H1 (cell line): ENCODE results near the gene NCL. TPM values are rescaled to one million over a fixed set of nuclear protein-coding genes. Genes with fewer than 3 reads are reported as not detected.

Experiments used
- CTCF ChIA-PET: fragments of 300-600 bp; sonication (Branson Sonifier 250); formaldehyde crosslinking; loops from one replicate; lab custom pipeline; 2021; ENCODE audit not compliant: partially characterized antibody; lab: Charles Lee
- POLR2A ChIA-PET: fragments of 300-600 bp; sonication (Branson Sonifier 250); formaldehyde crosslinking; loops from one replicate; lab custom pipeline; 2021; ENCODE audit warnings: inconsistent platforms; ENCODE audit not compliant: partially characterized antibody; lab: Charles Lee
- DNase-seq, 2 experiments: peaks; one replicate each; pipeline versions ENCODE4 v3.0.0 to v3.0.0-alpha.2; 2010 to 2022; ENCODE audit warnings: low spot score in 2 of 2, low read depth in 1 of 2, mixed read lengths in 1 of 2
- FAIRE-seq: peaks from 2 replicates; lab custom pipeline; 2011; peaks lifted over from hg19 to GRCh38; lab: Jason Lieb, UNC
- H2AFZ ChIP-seq: 2 replicates; pipeline ENCODE4 v1.8.1; 2012; ENCODE audit warnings: low read length, inconsistent platforms
- H2AK5ac ChIP-seq: 2 replicates; pipeline ENCODE4 v1.6.1; 2013; ENCODE audit warnings: low read depth, low read length
- H2BK120ac ChIP-seq: replicated peaks from 2 replicates; pipeline ENCODE3; 2013; ENCODE audit warnings: low read depth, low read length, inconsistent platforms
- H2BK12ac ChIP-seq: 2 replicates; pipeline ENCODE4 v1.6.1; 2013; ENCODE audit warnings: low read depth, low read length
- H2BK15ac ChIP-seq: 2 replicates; pipeline ENCODE4 v1.6.1; 2013; ENCODE audit warnings: low read length
- H2BK20ac ChIP-seq: 2 replicates; pipeline ENCODE4 v1.6.1; 2013; ENCODE audit warnings: low read length
- H2BK5ac ChIP-seq: 2 replicates; pipeline ENCODE4 v1.6.1; 2013; ENCODE audit warnings: low read depth, low read length
- H3K14ac ChIP-seq: 2 replicates; pipeline ENCODE4 v1.6.1; 2013; ENCODE audit warnings: inconsistent platforms; ENCODE audit not compliant: insufficient read length
- H3K18ac ChIP-seq: 2 replicates; pipeline ENCODE4 v1.6.1; 2013; ENCODE audit warnings: low read length; ENCODE audit errors: extremely low read depth
- H3K23ac ChIP-seq: 2 replicates; pipeline ENCODE4 v1.6.1; 2013; ENCODE audit warnings: inconsistent platforms; ENCODE audit not compliant: insufficient read length
- H3K23me2 ChIP-seq: 2 replicates; pipeline ENCODE4 v1.6.1; 2013; ENCODE audit warnings: low read depth, low read length
- H3K27ac ChIP-seq: 2 replicates; pipeline ENCODE4 v1.6.1; 2011; ENCODE audit warnings: low read depth, low read length, inconsistent platforms
- H3K27me3 ChIP-seq, 4 experiments: replicated peaks in 1 of 4; 1 replicate in 1 of 4; 2 replicates in 3 of 4; pipeline versions ENCODE4 v1.6.1 to v1.8.1; 2011 to 2013; ENCODE audit warnings: low read length in 3 of 4, mild to moderate bottlenecking in 3 of 4, inconsistent platforms in 2 of 4, mixed read lengths in 2 of 4, moderate library complexity in 1 of 4; ENCODE audit not compliant: control insufficient read depth in 3 of 4, insufficient read depth in 3 of 4; ENCODE audit errors: extremely low read depth in 1 of 4
- H3K36me3 ChIP-seq, 4 experiments: 2 replicates each; pipeline versions ENCODE4 v1.6.1 to v1.8.1; 2011 to 2013; ENCODE audit warnings: mild to moderate bottlenecking in 4 of 4, low read length in 3 of 4, moderate library complexity in 2 of 4, control low read depth in 1 of 4, inconsistent platforms in 1 of 4; ENCODE audit not compliant: insufficient read depth in 4 of 4, control insufficient read depth in 2 of 4
- H3K4ac ChIP-seq: replicated peaks from 2 replicates; pipeline ENCODE3; 2013; ENCODE audit warnings: low read length, low read depth, mixed read lengths, inconsistent platforms; ENCODE audit not compliant: insufficient read length
- H3K4me1 ChIP-seq, 4 experiments: replicated peaks in 1 of 4; 1 replicate in 1 of 4; 2 replicates in 3 of 4; pipeline versions ENCODE4 v1.6.1 to v1.8.1; 2011 to 2013; ENCODE audit warnings: low read length in 3 of 4, inconsistent platforms in 2 of 4, mixed read lengths in 1 of 4; ENCODE audit not compliant: insufficient read depth in 4 of 4, control insufficient read depth in 3 of 4
- H3K4me2 ChIP-seq, 2 experiments: 2 replicates each; pipeline versions ENCODE4 v1.6.1 to v1.8.1; 2011 to 2013; ENCODE audit warnings: low read depth in 2 of 2, low read length in 2 of 2, control low read depth in 1 of 2, inconsistent platforms in 1 of 2, mild to moderate bottlenecking in 1 of 2; ENCODE audit not compliant: insufficient read depth in 1 of 2
- H3K4me3 ChIP-seq, 4 experiments: fragments of 200-600, 300-600 bp in 1 of 4; sonication (generic), shearing (Covaris generic), sonication (Bioruptor Twin) in 1 of 4; 2 replicates each; pipeline versions ENCODE4 v1.5.1 to v1.8.1; 2011 to 2016; ENCODE audit warnings: low read length in 4 of 4, low read depth in 3 of 4, control low read depth in 2 of 4, inconsistent platforms in 2 of 4, mild to moderate bottlenecking in 2 of 4, mixed read lengths in 1 of 4, moderate library complexity in 1 of 4; ENCODE audit not compliant: insufficient read depth in 2 of 4; ENCODE audit errors: extremely low read depth in 1 of 4
- H3K56ac ChIP-seq: replicated peaks from 2 replicates; pipeline ENCODE3; 2013; ENCODE audit warnings: low read depth, mild to moderate bottlenecking, mixed read lengths, low read length, inconsistent platforms; ENCODE audit not compliant: insufficient read length
- H3K79me1 ChIP-seq: 2 replicates; pipeline ENCODE4 v1.6.1; 2013; ENCODE audit warnings: low read depth, low read length, control low read depth
- H3K79me2 ChIP-seq, 2 experiments: 2 replicates each; pipeline versions ENCODE4 v1.6.1 to v1.8.1; 2012 to 2013; ENCODE audit warnings: low read length in 2 of 2, mild to moderate bottlenecking in 2 of 2, inconsistent platforms in 1 of 2; ENCODE audit not compliant: insufficient read depth in 2 of 2, control insufficient read depth in 1 of 2
- H3K9ac ChIP-seq, 4 experiments: replicated peaks in 1 of 4; 1 replicate in 1 of 4; 2 replicates in 3 of 4; pipeline versions ENCODE4 v1.6.1 to v1.8.1; 2011 to 2013; ENCODE audit warnings: low read depth in 3 of 4, low read length in 3 of 4, control low read depth in 2 of 4, mild to moderate bottlenecking in 2 of 4, moderate library complexity in 2 of 4, inconsistent platforms in 1 of 4; ENCODE audit errors: extremely low read depth in 1 of 4
- H3K9me3 ChIP-seq, 2 experiments: 2 replicates each; pipeline versions ENCODE4 v1.6.1 to v1.8.1; 2012 to 2013; ENCODE audit warnings: mild to moderate bottlenecking in 2 of 2, moderate library complexity in 2 of 2, control low read depth in 1 of 2, inconsistent platforms in 1 of 2, low read depth in 1 of 2, low read length in 1 of 2, mixed read lengths in 1 of 2; ENCODE audit not compliant: insufficient read depth in 2 of 2
- H4K20me1 ChIP-seq, 2 experiments: replicated peaks in 1 of 2; 2 replicates each; pipeline versions ENCODE3 to v1.8.1; 2011 to 2013; ENCODE audit warnings: inconsistent platforms in 2 of 2, low read length in 2 of 2, mild to moderate bottlenecking in 1 of 2; ENCODE audit not compliant: insufficient read depth in 2 of 2, control insufficient read depth in 1 of 2
- H4K5ac ChIP-seq: 2 replicates; pipeline ENCODE4 v1.6.1; 2013; ENCODE audit warnings: low read length, low read depth, mixed read lengths, inconsistent platforms; ENCODE audit not compliant: insufficient read length
- H4K8ac ChIP-seq: 2 replicates; pipeline ENCODE4 v1.8.0; 2013; ENCODE audit warnings: mild to moderate bottlenecking, moderate library complexity, low read length, inconsistent platforms; ENCODE audit not compliant: insufficient read depth; ENCODE audit errors: extremely low read depth
- H4K91ac ChIP-seq: replicated peaks from 2 replicates; pipeline ENCODE3; 2013; ENCODE audit warnings: low read length, mixed read lengths, inconsistent platforms; ENCODE audit not compliant: insufficient read length
- CBX8 ChIP-seq: fragments of 300-800, 300-1000 bp; sonication (generic); IDR thresholded peaks from 2 replicates; pipeline ENCODE4 v1.7.1; 2016; ENCODE audit warnings: low read depth, low read length, borderline replicate concordance
- CHD1 ChIP-seq: IDR thresholded peaks from 2 replicates; pipeline ENCODE4 v1.6.1; 2012; ENCODE audit warnings: low read depth, low read length, improper control_type of control experiment
- POLR2AphosphoS5 ChIP-seq: IDR thresholded peaks from 2 replicates; pipeline ENCODE4 v1.6.1; 2011; ENCODE audit warnings: low read depth, low read length
- ZNF274 ChIP-seq: IDR thresholded peaks from 2 replicates; pipeline ENCODE4 v1.7.0; 2012; ENCODE audit warnings: low read length, borderline replicate concordance; ENCODE audit errors: extremely low read depth
- WGBS, 2 experiments: shearing (Covaris generic) in 1 of 2; methylation state at CpG; one replicate each; pipeline versions ENCODE4 v1.1.6 to v1.1.7; 2013 to 2015; ENCODE audit warnings: low lambda C conversion rate in 2 of 2, mixed read lengths in 2 of 2, inconsistent platforms in 1 of 2, low coverage in 1 of 2, missing lambda C conversion rate in 1 of 2; ENCODE audit not compliant: insufficient replicate concordance in 2 of 2, insufficient coverage in 1 of 2, insufficient read length in 1 of 2; ENCODE audit errors: extremely low coverage in 1 of 2, missing lambda C conversion rate in 1 of 2; 5-methylcytosine and 5-hydroxymethylcytosine counted together
- polyA plus RNA-seq, 7 experiments: library from polyadenylated mRNA; depleted of rRNA in 3 of 7; stranded (reverse) in 5 of 7; unstranded in 2 of 7; fragments of >200 nt in 5 of 7; fragments of 200-250 nt in 2 of 7; gene quantifications; 1 replicate in 5 of 7; 2 replicates in 1 of 7; 4 replicates in 1 of 7; pipeline versions ENCODE4 v1.2.1 to v1.2.3, GENCODE V29; 2011 to 2013; ENCODE audit warnings: missing spikeins in 2 of 7, mixed read lengths in 2 of 7
- total RNA-seq: library from RNA; stranded (reverse); fragmentation: NEBNext Ultra II Directional; extraction: Animal tissue kit (Norgen Biotek cat#: 25700); gene quantifications from 2 replicates; pipeline ENCODE4 v1.2.1, GENCODE V29; 2021
- TF ChIP-seq, protein P1 (sequence below): IDR thresholded peaks from 2 replicates; pipeline ENCODE4 v1.6.1; 2011; ENCODE audit warnings: low read length, improper control_type of control experiment

NCL gene
- total and polyA plus RNA-seq, 2 of the 8 experiments (the other 6 are each of a cell fraction or from before 2014, with no cell fraction given), result 61.2 to 1,478 TPM

DNA sequence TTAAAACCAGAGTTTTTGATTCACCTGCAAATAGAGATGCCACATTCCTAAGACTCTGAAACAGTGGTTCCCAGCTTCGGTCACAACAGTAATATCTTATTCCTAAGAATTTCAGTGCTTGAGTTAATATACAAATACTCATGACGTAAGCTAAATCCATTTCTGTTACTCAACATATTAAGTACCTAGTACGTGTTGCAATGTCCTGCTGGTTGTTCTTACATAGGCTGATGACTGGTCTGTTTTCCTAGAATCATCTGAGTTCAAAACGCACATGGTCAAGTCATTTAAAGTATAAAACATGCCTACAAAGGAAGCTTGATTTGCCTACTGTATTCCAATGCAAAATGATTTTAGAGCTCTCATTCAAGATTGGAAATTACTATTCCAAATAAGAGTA lies 7.2 kb downstream of the NCL start:
- no peak overlapping the region for H3K4me2 ChIP-seq
- peaks cover 22 to 27% of the 10 kb centered on the region in 2 experiments for H4K20me1 ChIP-seq
- H2BK15ac ChIP-seq, result no peak overlapping the region
- H3K79me1 ChIP-seq, result peaks cover 6% of the 10 kb centered on the region; the same call in 1 of the 2 replicates
- H3K27me3 ChIP-seq, result no peaks in the 10 kb centered on the region
- no peak overlapping the region for H4K8ac ChIP-seq
- no peak overlapping the region for H3K9ac ChIP-seq
- no peak overlapping the region for H2BK12ac ChIP-seq
- no peak overlapping the region for H3K27ac ChIP-seq
- H3K18ac ChIP-seq, result no peak overlapping the region
- ChIA-PET CTCF (interaction anchor here (0.5 to 9.9 kb wide), 4 partner anchors 10 to 353 kb away, joined by 3 to 122 read pairs (median 5); no protein-coding TSS in a partner anchor), POLR2A (interaction anchor here (1.0 to 14.9 kb wide), 10 partner anchors 8 to 169 kb away, joined by 3 to 431 read pairs (median 6); partner anchors contain the start of gene NCL)
- H3K36me3 ChIP-seq, result peaks cover 74 to 96% (median 87%) of the 10 kb centered on the region in 4 experiments
- no peak overlapping the region for H3K56ac ChIP-seq
- peaks cover 6 to 26% of the 10 kb centered on the region in 2 experiments; a peak in 3 of 4 replicates for H3K79me2 ChIP-seq
- H2BK20ac ChIP-seq, result no peak overlapping the region
- peaks cover 0 to 11% (median 5%) of the 10 kb centered on the region in 4 experiments; a peak in 5 of 7 replicates for H3K4me1 ChIP-seq
- H3K23ac ChIP-seq, result no peak overlapping the region
- H2AK5ac ChIP-seq, result no peak overlapping the region
- H2BK120ac ChIP-seq, result no peak overlapping the region
- 91% methylated on average over 4 of the region's 4 CpGs; no CpG with 5 or more reads in 1 of the 2 experiments for WGBS, 2 experiments
- DNase-seq (no peak), FAIRE-seq (no peak)
- no peaks in the 10 kb centered on the region for H3K9me3 ChIP-seq
- H2AFZ ChIP-seq, result no peak overlapping the region
- no peak overlapping the region for H2BK5ac ChIP-seq
- H3K4ac ChIP-seq, result no peak overlapping the region
- no peak overlapping the region for H3K14ac ChIP-seq
- no peak overlapping the region for H4K91ac ChIP-seq
- TF ChIP-seq CBX8 (no peak), ZNF274 (no peak), POLR2AphosphoS5 (peak; percentile 24; the same call in 1 of the 2 replicates), CHD1 (no peak)
- TF ChIP-seq, protein P1, sequence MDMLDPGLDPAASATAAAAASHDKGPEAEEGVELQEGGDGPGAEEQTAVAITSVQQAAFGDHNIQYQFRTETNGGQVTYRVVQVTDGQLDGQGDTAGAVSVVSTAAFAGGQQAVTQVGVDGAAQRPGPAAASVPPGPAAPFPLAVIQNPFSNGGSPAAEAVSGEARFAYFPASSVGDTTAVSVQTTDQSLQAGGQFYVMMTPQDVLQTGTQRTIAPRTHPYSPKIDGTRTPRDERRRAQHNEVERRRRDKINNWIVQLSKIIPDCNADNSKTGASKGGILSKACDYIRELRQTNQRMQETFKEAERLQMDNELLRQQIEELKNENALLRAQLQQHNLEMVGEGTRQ, result no peak
- no peak overlapping the region for H3K4me3 ChIP-seq
- H3K23me2 ChIP-seq, result peaks cover 4% of the 10 kb centered on the region; the same call in 1 of the 2 replicates
- no peak overlapping the region for H4K5ac ChIP-seq
